Limb (tissue), 2 donors: ENCODE results near the gene NKAIN2.

Experiments
- DNase-seq, 2 donors: peaks; one replicate each; pipeline ENCODE4 v3.0.0-alpha.2; 2016; ENCODE audit errors: extremely low spot score in 2 of 2

Gene NKAIN2

GRCh38 chr6:123803504-123804013 is at the start of gene NKAIN2:
Gene NKAIN2 (plus strand): TSS chr6:123803865.
- no peak for DNase-seq

GRCh38 chr6:123759472-123759871 is 44.2 kb upstream of the NKAIN2 start:
- DNase-seq = no peak

- DNase-seq = no peak
These were observed 39.8 kb upstream of the NKAIN2 start for GRCh38 chr6:123763904-123764303.

GRCh38 chr6:123764722-123765121 is 38.9 kb upstream of the NKAIN2 start:
- DNase-seq = no peak

- DNase-seq = no peak
These were observed 34.7 kb upstream of the NKAIN2 start for GRCh38 chr6:123768921-123769320.

- no peak for DNase-seq
These were observed 34.2 kb upstream of the NKAIN2 start for GRCh38 chr6:123769431-123769830.

- no peak for DNase-seq
These were observed 33.3 kb upstream of the NKAIN2 start for GRCh38 chr6:123770247-123770949.

- DNase-seq = no peak
These were observed 32.5 kb upstream of the NKAIN2 start for GRCh38 chr6:123771126-123771525.

- peak in 1 of 2 donors; percentile 36 for DNase-seq
These were observed 26.1 kb upstream of the NKAIN2 start for GRCh38 chr6:123777563-123777962.

GRCh38 chr6:123780021-123780420 is 23.6 kb upstream of the NKAIN2 start:
- DNase-seq = no peak

GRCh38 chr6:123784330-123784729 is 19.3 kb upstream of the NKAIN2 start:
- DNase-seq = no peak

GRCh38 chr6:123785039-123785438 is 18.6 kb upstream of the NKAIN2 start:
- DNase-seq = no peak

- DNase-seq = no peak
These were observed 15.3 kb upstream of the NKAIN2 start for GRCh38 chr6:123788319-123788718.

- no peak for DNase-seq
These were observed 9.5 kb upstream of the NKAIN2 start for GRCh38 chr6:123794190-123794589.

GRCh38 chr6:123794799-123795198 is 8.9 kb upstream of the NKAIN2 start:
- no peak for DNase-seq

- DNase-seq = no peak
These were observed 2.6 kb upstream of the NKAIN2 start for GRCh38 chr6:123801067-123801466.

- DNase-seq = no peak
These were observed 1.3 kb upstream of the NKAIN2 start for GRCh38 chr6:123802351-123802696.

GRCh38 chr6:123802697-123803503 is 765 bp upstream of the NKAIN2 start:
- DNase-seq = peak; percentile 80 to 92

GRCh38 chr6:123804014-123804786 is 535 bp downstream of the NKAIN2 start:
- DNase-seq = peak in 1 of 2 donors; percentile 83

GRCh38 chr6:123804787-123805540 is 1.3 kb downstream of the NKAIN2 start:
- no peak for DNase-seq

GRCh38 chr6:123805921-123806320 is 2.3 kb downstream of the NKAIN2 start:
- no peak for DNase-seq
